AG04449 (cell line): ENCODE measurements around the gene WAPL.
"Not testable (repeated sequence)": the region's sequence is repeated elsewhere in the genome, so short reads cannot be mapped to it uniquely, and the experiment has no call there.

ENCODE experiments used
- CTCF ChIA-PET: fragments of 350-600 bp; formaldehyde crosslinking; extraction: SDS; loops from one replicate; lab custom pipeline; 2021; ENCODE audit warnings: antibody characterized with exemption; lab: Yijun Ruan, JAX
- POLR2A ChIA-PET: fragments of 400-600, 350-600 bp; formaldehyde crosslinking; extraction: SDS; loops from one replicate; lab custom pipeline; 2020; ENCODE audit warnings: antibody characterized with exemption, inconsistent platforms; lab: Yijun Ruan, JAX
- DNase-seq: peaks from one replicate; pipeline ENCODE4 v3.0.0-alpha.2; 2010; ENCODE audit warnings: low read depth, low spot score
- H3K4me3 ChIP-seq: 2 replicates; pipeline ENCODE4 v1.5.1; 2011; ENCODE audit warnings: low read depth, mild to moderate bottlenecking, control low read depth, low read length
- CTCF ChIP-seq: IDR thresholded peaks from one replicate; pipeline ENCODE4 v1.5.1; 2011; ENCODE audit warnings: mild to moderate bottlenecking, moderate library complexity, low read length, control low read depth, inconsistent platforms; ENCODE audit not compliant: insufficient read depth; ENCODE audit errors: missing control alignments

WAPL gene

GRCh38 chr10:86553639-86554038 is 32.0 kb upstream of the WAPL start:
- TF ChIP-seq CTCF = no peak
- POLR2A ChIA-PET = no interaction called here
- CTCF ChIA-PET = no interaction called here
- DNase-seq = no peak
- no peak overlapping the region for H3K4me3 ChIP-seq

GRCh38 chr10:86553213-86553612 is 31.6 kb upstream of the WAPL start:
- no peak for DNase-seq
- CTCF ChIA-PET = no interaction called here
- no peak overlapping the region for H3K4me3 ChIP-seq
- POLR2A ChIA-PET = no interaction called here
- TF ChIP-seq CTCF = no peak

- no peak for DNase-seq
- ChIA-PET CTCF (interaction anchor here (0.8 to 3.0 kb wide), 2 partner anchors 38 to 65 kb away, joined by 3 to 12 read pairs; no protein-coding TSS in a partner anchor), POLR2A (no interaction called here)
- no peak overlapping the region for H3K4me3 ChIP-seq
- TF ChIP-seq CTCF = no peak
Observed at GRCh38 chr10:86547296-86547695, 25.7 kb upstream of the WAPL start.

- H3K4me3 ChIP-seq = no peak overlapping the region
- no peak for TF ChIP-seq CTCF
- ChIA-PET POLR2A (no interaction called here), CTCF (interaction anchor here (3.0 kb wide), 1 partner anchor 40 kb away, joined by 12 read pairs; no protein-coding TSS in a partner anchor)
- DNase-seq = no peak
Observed at GRCh38 chr10:86545101-86545500, 23.5 kb upstream of the WAPL start.

- POLR2A ChIA-PET = interaction anchor here (0.6 kb wide), 1 partner anchor 35 kb away, joined by 4 read pairs; no protein-coding TSS in a partner anchor
- DNase-seq = no peak
- no peak for TF ChIP-seq CTCF
- CTCF ChIA-PET = no interaction called here
- no peak overlapping the region for H3K4me3 ChIP-seq
Observed at GRCh38 chr10:86540016-86540415, 18.4 kb upstream of the WAPL start.

- TF ChIP-seq CTCF = no peak
- no peak overlapping the region for H3K4me3 ChIP-seq
- POLR2A ChIA-PET = no interaction called here
- CTCF ChIA-PET = interaction anchor here (1.0 to 1.2 kb wide), 2 partner anchors 46 to 138 kb away, joined by 3 read pairs; no protein-coding TSS in a partner anchor
- no peak for DNase-seq
Observed at GRCh38 chr10:86538547-86538946, 17.0 kb upstream of the WAPL start.

GRCh38 chr10:86538040-86538439 is 16.4 kb upstream of the WAPL start:
- DNase-seq, H3K4me3 ChIP-seq, POLR2A ChIA-PET: not testable (repeated sequence)
- CTCF ChIA-PET = interaction anchor here (1.0 to 1.2 kb wide), 2 partner anchors 46 to 138 kb away, joined by 3 read pairs; no protein-coding TSS in a partner anchor
